ENCODE measurements around the gene CYP39A1. TPM values are rescaled to one million over a fixed set of nuclear protein-coding genes. Genes with fewer than 3 reads are reported as not detected.

CYP39A1 gene
- total and polyA plus RNA-seq, 2 of the 13 experiments (the other 11 are each of a cell fraction or from before 2014, with no cell fraction given): 0.13 TPM; not detected in 1

- peak; percentile 27; the same call in 1 of the 2 replicates for TF ChIP-seq SUZ12 (IDR thresholded peaks at IDR 0.05; ENCODE audit: low read depth, low read length)
- TF ChIP-seq ZNF720 (CRISPR knock-in tag; IDR thresholded peaks at IDR 0.05): no peak
- TF ChIP-seq, protein P1, sequence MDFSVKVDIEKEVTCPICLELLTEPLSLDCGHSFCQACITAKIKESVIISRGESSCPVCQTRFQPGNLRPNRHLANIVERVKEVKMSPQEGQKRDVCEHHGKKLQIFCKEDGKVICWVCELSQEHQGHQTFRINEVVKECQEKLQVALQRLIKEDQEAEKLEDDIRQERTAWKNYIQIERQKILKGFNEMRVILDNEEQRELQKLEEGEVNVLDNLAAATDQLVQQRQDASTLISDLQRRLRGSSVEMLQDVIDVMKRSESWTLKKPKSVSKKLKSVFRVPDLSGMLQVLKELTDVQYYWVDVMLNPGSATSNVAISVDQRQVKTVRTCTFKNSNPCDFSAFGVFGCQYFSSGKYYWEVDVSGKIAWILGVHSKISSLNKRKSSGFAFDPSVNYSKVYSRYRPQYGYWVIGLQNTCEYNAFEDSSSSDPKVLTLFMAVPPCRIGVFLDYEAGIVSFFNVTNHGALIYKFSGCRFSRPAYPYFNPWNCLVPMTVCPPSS (IDR thresholded peaks at IDR 0.05): no peak
- TF ChIP-seq HHEX (CRISPR knock-in tag; IDR thresholded peaks at IDR 0.05): no peak
- no peak for TF ChIP-seq ZNF264 (CRISPR knock-in tag; IDR thresholded peaks at IDR 0.05)
- TF ChIP-seq, protein P2, sequence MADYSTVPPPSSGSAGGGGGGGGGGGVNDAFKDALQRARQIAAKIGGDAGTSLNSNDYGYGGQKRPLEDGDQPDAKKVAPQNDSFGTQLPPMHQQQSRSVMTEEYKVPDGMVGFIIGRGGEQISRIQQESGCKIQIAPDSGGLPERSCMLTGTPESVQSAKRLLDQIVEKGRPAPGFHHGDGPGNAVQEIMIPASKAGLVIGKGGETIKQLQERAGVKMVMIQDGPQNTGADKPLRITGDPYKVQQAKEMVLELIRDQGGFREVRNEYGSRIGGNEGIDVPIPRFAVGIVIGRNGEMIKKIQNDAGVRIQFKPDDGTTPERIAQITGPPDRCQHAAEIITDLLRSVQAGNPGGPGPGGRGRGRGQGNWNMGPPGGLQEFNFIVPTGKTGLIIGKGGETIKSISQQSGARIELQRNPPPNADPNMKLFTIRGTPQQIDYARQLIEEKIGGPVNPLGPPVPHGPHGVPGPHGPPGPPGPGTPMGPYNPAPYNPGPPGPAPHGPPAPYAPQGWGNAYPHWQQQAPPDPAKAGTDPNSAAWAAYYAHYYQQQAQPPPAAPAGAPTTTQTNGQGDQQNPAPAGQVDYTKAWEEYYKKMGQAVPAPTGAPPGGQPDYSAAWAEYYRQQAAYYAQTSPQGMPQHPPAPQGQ (CRISPR knock-in tag; IDR thresholded peaks at IDR 0.05; ENCODE audit: borderline replicate concordance): no peak
- TF ChIP-seq ARNT2 (CRISPR knock-in tag; IDR thresholded peaks at IDR 0.05; ENCODE audit: low read depth): no peak
- TF ChIP-seq, protein P3, sequence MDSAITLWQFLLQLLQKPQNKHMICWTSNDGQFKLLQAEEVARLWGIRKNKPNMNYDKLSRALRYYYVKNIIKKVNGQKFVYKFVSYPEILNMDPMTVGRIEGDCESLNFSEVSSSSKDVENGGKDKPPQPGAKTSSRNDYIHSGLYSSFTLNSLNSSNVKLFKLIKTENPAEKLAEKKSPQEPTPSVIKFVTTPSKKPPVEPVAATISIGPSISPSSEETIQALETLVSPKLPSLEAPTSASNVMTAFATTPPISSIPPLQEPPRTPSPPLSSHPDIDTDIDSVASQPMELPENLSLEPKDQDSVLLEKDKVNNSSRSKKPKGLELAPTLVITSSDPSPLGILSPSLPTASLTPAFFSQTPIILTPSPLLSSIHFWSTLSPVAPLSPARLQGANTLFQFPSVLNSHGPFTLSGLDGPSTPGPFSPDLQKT (CRISPR knock-in tag; IDR thresholded peaks at IDR 0.05; ENCODE audit: borderline replicate concordance): no peak; the same call in 1 of the 2 replicates
- TF ChIP-seq ZBTB1 (CRISPR knock-in tag; IDR thresholded peaks at IDR 0.05; ENCODE audit: borderline replicate concordance): no peak
- no peak for TF ChIP-seq KAT2B (IDR thresholded peaks at IDR 0.05; ENCODE audit: borderline replicate concordance, low read depth, low read length)
- no peak for TF ChIP-seq PRDM15 (CRISPR knock-in tag; IDR thresholded peaks at IDR 0.05)
- TF ChIP-seq SRSF1 (optimal IDR thresholded peaks at IDR 0.05; ENCODE audit: low read depth, low read length): no peak
- TF ChIP-seq EP300 (IDR thresholded peaks at IDR 0.05; ENCODE audit: low read depth in 2 of 2, low read length in 2 of 2): no peak
- no peak for TF ChIP-seq EP300 (CRISPR knock-in tag; IDR thresholded peaks at IDR 0.05; ENCODE audit: borderline replicate concordance)
- TF ChIP-seq KLF15 (CRISPR knock-in tag; IDR thresholded peaks at IDR 0.05; ENCODE audit: borderline replicate concordance): no peak; the same call in 1 of the 2 replicates
- 0 out of 2 replicates have a peak, but pooled peaks have one; percentile 22 for TF ChIP-seq ZNF567 (CRISPR knock-in tag; IDR thresholded peaks at IDR 0.05; ENCODE audit: borderline replicate concordance)
- TF ChIP-seq PCBP2 (optimal IDR thresholded peaks at IDR 0.05; ENCODE audit: low read depth, low read length, poor library complexity, severe bottlenecking): no peak
- no peak for TF ChIP-seq ZBTB39 (CRISPR knock-in tag; IDR thresholded peaks at IDR 0.05)
Observed at GRCh38 chr6:46652603-46653438, at the start of gene CYP39A1, which contains the start of gene SLC25A27 (continued).

Measured in HepG2 (cell line).